ENCODE data around the gene BOD1L1. TPM values are rescaled to one million over a fixed set of nuclear protein-coding genes. Genes with fewer than 3 reads are reported as not detected.
A peak's percentile ranks its signal among the peaks of the same experiment; 100 is the strongest.

Gene BOD1L1
- polyA plus RNA-seq = 1 to 10 TPM; 8.0 to 9.0 TPM

- WGBS, 2 donors = 0% methylated on average over 55 of the region's 55 CpGs
- no peaks in the 10 kb centered on the region for H3K27me3 ChIP-seq (ENCODE audit: control insufficient read depth in 1 of 2, insufficient read depth in 2 of 2, low read length in 2 of 2)
- peak within 1 kb of the TSS; percentile 87 to 93 for H3K4me3 ChIP-seq (ENCODE audit: low read depth in 1 of 2, low read length in 2 of 2)
- H3K36me3 ChIP-seq (ENCODE audit: control insufficient read depth in 2 of 2, insufficient read depth in 2 of 2, low read length in 1 of 2) = no peaks in the 10 kb centered on the region
- peaks cover 0 to 3% of the 10 kb centered on the region in 2 donors for H3K4me1 ChIP-seq (ENCODE audit: control insufficient read depth in 2 of 2, insufficient read depth in 2 of 2, low read length in 1 of 2)
- no peaks in the 10 kb centered on the region for H3K9me3 ChIP-seq (ENCODE audit: control insufficient read depth in 2 of 2, insufficient read depth in 1 of 2, low read depth in 1 of 2, low read length in 1 of 2)
- H3K27ac ChIP-seq (ENCODE audit: low read depth in 2 of 2, low read length in 1 of 2) = peak within 1 kb of the TSS; percentile 96 to 98
These were observed at the start of gene BOD1L1 for GRCh38 chr4:13627606-13628311. Gene BOD1L1, minus strand, starts transcription at chr4:13627725. Its CDS starts 138 bp downstream, at chr4:13627587.

- Histone ChIP-seq H3K27ac (ENCODE audit: low read depth in 2 of 2, low read length in 1 of 2) (no peak overlapping the region), H3K36me3 (ENCODE audit: control insufficient read depth in 2 of 2, insufficient read depth in 2 of 2, low read length in 1 of 2) (no peaks in the 10 kb centered on the region), H3K27me3 (ENCODE audit: control insufficient read depth in 1 of 2, insufficient read depth in 2 of 2, low read length in 2 of 2) (no peaks in the 10 kb centered on the region), H3K9me3 (ENCODE audit: control insufficient read depth in 2 of 2, insufficient read depth in 1 of 2, low read depth in 1 of 2, low read length in 1 of 2) (no peaks in the 10 kb centered on the region), H3K4me3 (ENCODE audit: low read depth in 1 of 2, low read length in 2 of 2) (no peak overlapping the region), H3K4me1 (ENCODE audit: control insufficient read depth in 2 of 2, insufficient read depth in 2 of 2, low read length in 1 of 2) (no peaks in the 10 kb centered on the region)
- whole genome bisulfite sequencing, 2 donors = 74 to 86% methylated on average over 1 of the region's 1 CpG
These were observed 47.4 kb upstream of the BOD1L1 start for GRCh38 chr4:13674971-13675370.

GRCh38 chr4:13673167-13673566 lies 45.6 kb upstream of the BOD1L1 start:
- no peak overlapping the region for H3K4me3 ChIP-seq (ENCODE audit: low read depth in 1 of 2, low read length in 2 of 2)
- no peaks in the 10 kb centered on the region for H3K4me1 ChIP-seq (ENCODE audit: control insufficient read depth in 2 of 2, insufficient read depth in 2 of 2, low read length in 1 of 2)
- H3K9me3 ChIP-seq (ENCODE audit: control insufficient read depth in 2 of 2, insufficient read depth in 1 of 2, low read depth in 1 of 2, low read length in 1 of 2) = no peaks in the 10 kb centered on the region
- H3K27ac ChIP-seq (ENCODE audit: low read depth in 2 of 2, low read length in 1 of 2) = no peak overlapping the region
- no peaks in the 10 kb centered on the region for H3K27me3 ChIP-seq (ENCODE audit: control insufficient read depth in 1 of 2, insufficient read depth in 2 of 2, low read length in 2 of 2)
- H3K36me3 ChIP-seq (ENCODE audit: control insufficient read depth in 2 of 2, insufficient read depth in 2 of 2, low read length in 1 of 2) = no peaks in the 10 kb centered on the region

- no peaks in the 10 kb centered on the region for H3K27me3 ChIP-seq (ENCODE audit: control insufficient read depth in 1 of 2, insufficient read depth in 2 of 2, low read length in 2 of 2)
- no peaks in the 10 kb centered on the region for H3K9me3 ChIP-seq (ENCODE audit: control insufficient read depth in 2 of 2, insufficient read depth in 1 of 2, low read depth in 1 of 2, low read length in 1 of 2)
- no peak overlapping the region for H3K4me3 ChIP-seq (ENCODE audit: low read depth in 1 of 2, low read length in 2 of 2)
- no peaks in the 10 kb centered on the region for H3K36me3 ChIP-seq (ENCODE audit: control insufficient read depth in 2 of 2, insufficient read depth in 2 of 2, low read length in 1 of 2)
- WGBS, 2 donors = 82 to 89% methylated on average over 4 of the region's 4 CpGs
- no peaks in the 10 kb centered on the region for H3K4me1 ChIP-seq (ENCODE audit: control insufficient read depth in 2 of 2, insufficient read depth in 2 of 2, low read length in 1 of 2)
- H3K27ac ChIP-seq (ENCODE audit: low read depth in 2 of 2, low read length in 1 of 2) = no peak overlapping the region
These were observed 43.1 kb upstream of the BOD1L1 start for GRCh38 chr4:13670456-13671160.

- no peaks in the 10 kb centered on the region for H3K9me3 ChIP-seq (ENCODE audit: control insufficient read depth in 2 of 2, insufficient read depth in 1 of 2, low read depth in 1 of 2, low read length in 1 of 2)
- H3K27me3 ChIP-seq (ENCODE audit: control insufficient read depth in 1 of 2, insufficient read depth in 2 of 2, low read length in 2 of 2) = no peaks in the 10 kb centered on the region
- no peaks in the 10 kb centered on the region for H3K36me3 ChIP-seq (ENCODE audit: control insufficient read depth in 2 of 2, insufficient read depth in 2 of 2, low read length in 1 of 2)
- no peak overlapping the region for H3K4me3 ChIP-seq (ENCODE audit: low read depth in 1 of 2, low read length in 2 of 2)
- WGBS, 2 donors = 71 to 72% methylated on average over 5 of the region's 5 CpGs
- no peaks in the 10 kb centered on the region for H3K4me1 ChIP-seq (ENCODE audit: control insufficient read depth in 2 of 2, insufficient read depth in 2 of 2, low read length in 1 of 2)
- no peak overlapping the region for H3K27ac ChIP-seq (ENCODE audit: low read depth in 2 of 2, low read length in 1 of 2)
These were observed 38.5 kb upstream of the BOD1L1 start for GRCh38 chr4:13665701-13666660.

GRCh38 chr4:13659341-13660070 lies 32.0 kb upstream of the BOD1L1 start:
- 75 to 86% methylated on average over 6 of the region's 6 CpGs for WGBS, 2 donors
- no peaks in the 10 kb centered on the region for H3K9me3 ChIP-seq (ENCODE audit: control insufficient read depth in 2 of 2, insufficient read depth in 1 of 2, low read depth in 1 of 2, low read length in 1 of 2)
- no peak overlapping the region for H3K27ac ChIP-seq (ENCODE audit: low read depth in 2 of 2, low read length in 1 of 2)
- H3K36me3 ChIP-seq (ENCODE audit: control insufficient read depth in 2 of 2, insufficient read depth in 2 of 2, low read length in 1 of 2) = no peaks in the 10 kb centered on the region
- H3K4me3 ChIP-seq (ENCODE audit: low read depth in 1 of 2, low read length in 2 of 2) = no peak overlapping the region
- no peaks in the 10 kb centered on the region for H3K27me3 ChIP-seq (ENCODE audit: control insufficient read depth in 1 of 2, insufficient read depth in 2 of 2, low read length in 2 of 2)
- peaks cover 0 to 2% of the 10 kb centered on the region in 2 donors for H3K4me1 ChIP-seq (ENCODE audit: control insufficient read depth in 2 of 2, insufficient read depth in 2 of 2, low read length in 1 of 2)

GRCh38 chr4:13656569-13657405 lies 29.3 kb upstream of the BOD1L1 start:
- no peaks in the 10 kb centered on the region for H3K36me3 ChIP-seq (ENCODE audit: control insufficient read depth in 2 of 2, insufficient read depth in 2 of 2, low read length in 1 of 2)
- 11 to 14% methylated on average over 13 of the region's 13 CpGs for WGBS, 2 donors
- H3K9me3 ChIP-seq (ENCODE audit: control insufficient read depth in 2 of 2, insufficient read depth in 1 of 2, low read depth in 1 of 2, low read length in 1 of 2) = no peaks in the 10 kb centered on the region
- H3K4me3 ChIP-seq (ENCODE audit: low read depth in 1 of 2, low read length in 2 of 2) = no peak overlapping the region
- no peaks in the 10 kb centered on the region for H3K27me3 ChIP-seq (ENCODE audit: control insufficient read depth in 1 of 2, insufficient read depth in 2 of 2, low read length in 2 of 2)
- H3K27ac ChIP-seq (ENCODE audit: low read depth in 2 of 2, low read length in 1 of 2) = no peak overlapping the region
- H3K4me1 ChIP-seq (ENCODE audit: control insufficient read depth in 2 of 2, insufficient read depth in 2 of 2, low read length in 1 of 2) = peaks cover 3 to 5% of the 10 kb centered on the region in 2 donors

GRCh38 chr4:13654162-13654797 lies 26.8 kb upstream of the BOD1L1 start:
- 1 to 2% methylated on average over 31 of the region's 31 CpGs for WGBS, 2 donors
- H3K27me3 ChIP-seq (ENCODE audit: control insufficient read depth in 1 of 2, insufficient read depth in 2 of 2, low read length in 2 of 2) = no peaks in the 10 kb centered on the region
- H3K27ac ChIP-seq (ENCODE audit: low read depth in 2 of 2, low read length in 1 of 2) = peak overlapping the region in 1 of 2 donors; percentile 9
- H3K9me3 ChIP-seq (ENCODE audit: control insufficient read depth in 2 of 2, insufficient read depth in 1 of 2, low read depth in 1 of 2, low read length in 1 of 2) = no peaks in the 10 kb centered on the region
- no peaks in the 10 kb centered on the region for H3K36me3 ChIP-seq (ENCODE audit: control insufficient read depth in 2 of 2, insufficient read depth in 2 of 2, low read length in 1 of 2)
- peaks cover 3 to 5% of the 10 kb centered on the region in 2 donors for H3K4me1 ChIP-seq (ENCODE audit: control insufficient read depth in 2 of 2, insufficient read depth in 2 of 2, low read length in 1 of 2)
- H3K4me3 ChIP-seq (ENCODE audit: low read depth in 1 of 2, low read length in 2 of 2) = peak overlapping the region; percentile 44 to 60

Measured in esophagus (tissue), 2 donors.